Calu3 (cell line): ENCODE measurements around the gene TMEM158. TPM values are rescaled to one million over a fixed set of nuclear protein-coding genes. Genes with fewer than 3 reads are reported as not detected.

Experiments
- BruUV-seq: library from RNA; stranded (reverse); fragments of 400-500 nt; replicated peaks from 2 replicates; lab custom pipeline; 2021; lab: Mats Ljungman, UMichigan
- CTCF ChIA-PET: fragments of 300-600 bp; sonication (Branson Sonifier 250); formaldehyde crosslinking; loops from one replicate; lab custom pipeline; 2022; ENCODE audit warnings: antibody characterized with exemption; lab: Charles Lee
- DNase-seq: peaks from one replicate; pipeline ENCODE4 v3.0.0; 2022
- H3K27ac Mint-ChIP-seq: one replicate; pipeline ENCODE4 v1.8.0; 2022; ENCODE audit warnings: mixed read lengths; ENCODE audit not compliant: unreplicated experiment
- H3K27me3 Mint-ChIP-seq: one replicate; pipeline ENCODE4 v1.8.0; 2022; ENCODE audit warnings: mixed read lengths; ENCODE audit not compliant: unreplicated experiment
- H3K36me3 Mint-ChIP-seq: one replicate; pipeline ENCODE4 v1.8.0; 2022; ENCODE audit warnings: mild to moderate bottlenecking, moderate library complexity, mixed read lengths; ENCODE audit not compliant: insufficient read depth, unreplicated experiment
- H3K4me1 Mint-ChIP-seq: one replicate; pipeline ENCODE4 v1.8.0; 2022; ENCODE audit warnings: mild to moderate bottlenecking, low read depth, mixed read lengths; ENCODE audit not compliant: unreplicated experiment
- H3K4me3 Mint-ChIP-seq: one replicate; pipeline ENCODE4 v1.8.0; 2022; ENCODE audit warnings: mild to moderate bottlenecking, low read depth, moderate library complexity, mixed read lengths; ENCODE audit not compliant: unreplicated experiment
- H3K9me3 Mint-ChIP-seq: one replicate; pipeline ENCODE4 v1.8.0; 2022; ENCODE audit warnings: low read depth, mixed read lengths; ENCODE audit not compliant: unreplicated experiment
- intact Hi-C: fragments of 100-400 bp; cut with micrococcal nuclease; formaldehyde crosslinking; loops from one replicate; pipeline ENCODE4 v1.10.0; 2022; ENCODE audit not compliant: unreplicated experiment
- total RNA-seq: library from RNA; stranded (reverse); gene quantifications from 2 replicates; pipeline ENCODE4 v1.2.3, GENCODE V29; 2022
- TF ChIP-seq, protein P1 (sequence below): fragments of 200-600 bp; IDR thresholded peaks from one replicate; pipeline ENCODE4 v1.8.0; 2022; ENCODE audit warnings: antibody characterized with exemption; ENCODE audit not compliant: unreplicated experiment

Gene TMEM158
- total RNA-seq, 1 experiment from 2014 or later, result 2.5 TPM

DNA sequence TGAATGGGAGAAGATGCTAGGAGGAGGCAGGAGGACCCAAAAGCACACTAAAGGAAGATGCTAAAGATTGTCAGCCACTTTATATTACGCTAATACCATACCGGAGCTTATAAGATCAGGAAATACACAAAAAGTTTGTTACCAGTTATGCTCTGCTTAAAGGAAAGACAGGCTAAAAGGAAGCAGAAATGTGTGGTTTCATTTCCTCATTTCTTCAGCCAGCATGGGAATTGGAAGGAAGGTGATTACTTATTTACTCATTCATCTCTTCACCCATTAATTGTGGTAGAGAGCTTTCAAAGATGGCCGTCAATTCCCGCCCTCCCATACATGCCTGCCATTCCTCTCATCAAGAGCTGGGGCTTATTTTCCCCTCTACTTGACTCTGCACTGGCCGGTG lies 26.7 kb upstream of the TMEM158 start:
- DNase-seq, result no peak
- Mint-ChIP-seq H3K27me3 (peaks cover 43% of the 10 kb centered on the region), H3K36me3 (no peaks in the 10 kb centered on the region), H3K9me3 (no peaks in the 10 kb centered on the region), H3K4me3 (no peak overlapping the region), H3K27ac (no peak overlapping the region), H3K4me1 (no peaks in the 10 kb centered on the region)
- TF ChIP-seq, protein P1, sequence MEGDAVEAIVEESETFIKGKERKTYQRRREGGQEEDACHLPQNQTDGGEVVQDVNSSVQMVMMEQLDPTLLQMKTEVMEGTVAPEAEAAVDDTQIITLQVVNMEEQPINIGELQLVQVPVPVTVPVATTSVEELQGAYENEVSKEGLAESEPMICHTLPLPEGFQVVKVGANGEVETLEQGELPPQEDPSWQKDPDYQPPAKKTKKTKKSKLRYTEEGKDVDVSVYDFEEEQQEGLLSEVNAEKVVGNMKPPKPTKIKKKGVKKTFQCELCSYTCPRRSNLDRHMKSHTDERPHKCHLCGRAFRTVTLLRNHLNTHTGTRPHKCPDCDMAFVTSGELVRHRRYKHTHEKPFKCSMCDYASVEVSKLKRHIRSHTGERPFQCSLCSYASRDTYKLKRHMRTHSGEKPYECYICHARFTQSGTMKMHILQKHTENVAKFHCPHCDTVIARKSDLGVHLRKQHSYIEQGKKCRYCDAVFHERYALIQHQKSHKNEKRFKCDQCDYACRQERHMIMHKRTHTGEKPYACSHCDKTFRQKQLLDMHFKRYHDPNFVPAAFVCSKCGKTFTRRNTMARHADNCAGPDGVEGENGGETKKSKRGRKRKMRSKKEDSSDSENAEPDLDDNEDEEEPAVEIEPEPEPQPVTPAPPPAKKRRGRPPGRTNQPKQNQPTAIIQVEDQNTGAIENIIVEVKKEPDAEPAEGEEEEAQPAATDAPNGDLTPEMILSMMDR, result no peak
- intact Hi-C loops, result no loop called here
- BruUV-seq, result no TSS peak
- CTCF ChIA-PET, result interaction anchor here (1.8 kb wide), 1 partner anchor 11 kb away, joined by 3 read pairs; no protein-coding TSS in a partner anchor

DNA sequence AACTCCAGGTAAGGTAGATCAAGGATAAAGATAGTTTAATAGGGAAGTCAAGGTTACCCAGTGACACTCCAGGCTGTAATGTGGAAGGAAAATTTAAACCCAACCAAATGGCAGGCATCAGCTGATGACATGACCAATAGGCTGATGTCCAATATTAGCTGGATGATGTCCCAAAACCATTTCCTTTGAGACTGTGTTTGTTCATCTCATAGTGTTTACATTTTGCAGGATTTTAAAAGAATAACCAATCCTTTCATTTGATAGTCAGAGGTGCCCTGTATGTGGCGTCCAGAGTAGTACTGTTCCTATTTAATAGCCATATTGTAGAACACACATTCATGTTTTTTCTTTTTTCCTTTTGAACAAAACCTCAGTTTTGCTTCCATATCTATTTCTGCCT lies 23.3 kb upstream of the TMEM158 start:
- no peaks in the 10 kb centered on the region for H3K4me1 Mint-ChIP-seq
- CTCF ChIA-PET, result no interaction called here

DNA sequence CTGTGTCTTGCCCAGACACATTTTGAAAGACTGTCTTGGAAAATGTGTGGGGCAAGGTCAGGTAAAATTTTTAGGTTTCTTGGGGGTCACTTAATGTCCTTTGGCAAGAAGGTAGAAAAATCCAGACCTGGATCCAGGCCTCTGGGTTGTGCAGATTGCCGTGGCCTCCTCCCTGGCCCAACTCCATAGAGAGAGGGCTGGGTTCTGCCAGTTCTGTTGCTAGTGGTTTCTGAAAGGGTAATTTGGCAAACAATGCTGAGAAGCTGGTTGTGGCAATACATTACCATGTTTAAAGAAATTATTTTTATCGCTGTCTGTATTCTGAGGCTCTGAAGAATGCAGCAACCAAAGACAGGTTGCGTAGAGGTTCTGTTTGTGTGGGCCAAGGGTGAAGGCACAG lies 20.2 kb upstream of the TMEM158 start:
- intact Hi-C loops, result no loop called here
- Mint-ChIP-seq H3K4me1 (no peaks in the 10 kb centered on the region), H3K4me3 (no peak overlapping the region), H3K36me3 (no peaks in the 10 kb centered on the region), H3K9me3 (no peaks in the 10 kb centered on the region), H3K27me3 (peaks cover 50% of the 10 kb centered on the region), H3K27ac (no peak overlapping the region)
- no peak for DNase-seq
- CTCF ChIA-PET, result no interaction called here
- TF ChIP-seq, protein P1, result no peak
- no TSS peak for BruUV-seq

More for the DNA sequence above, 23.3 kb upstream of the TMEM158 start:
- no peak for DNase-seq
- Mint-ChIP-seq H3K9me3 (no peaks in the 10 kb centered on the region), H3K36me3 (no peaks in the 10 kb centered on the region), H3K27me3 (peaks cover 37% of the 10 kb centered on the region), H3K27ac (no peak overlapping the region), H3K4me3 (no peak overlapping the region)
- TF ChIP-seq, protein P1, result no peak
- intact Hi-C loops, result no loop called here
- BruUV-seq, result no TSS peak

DNA sequence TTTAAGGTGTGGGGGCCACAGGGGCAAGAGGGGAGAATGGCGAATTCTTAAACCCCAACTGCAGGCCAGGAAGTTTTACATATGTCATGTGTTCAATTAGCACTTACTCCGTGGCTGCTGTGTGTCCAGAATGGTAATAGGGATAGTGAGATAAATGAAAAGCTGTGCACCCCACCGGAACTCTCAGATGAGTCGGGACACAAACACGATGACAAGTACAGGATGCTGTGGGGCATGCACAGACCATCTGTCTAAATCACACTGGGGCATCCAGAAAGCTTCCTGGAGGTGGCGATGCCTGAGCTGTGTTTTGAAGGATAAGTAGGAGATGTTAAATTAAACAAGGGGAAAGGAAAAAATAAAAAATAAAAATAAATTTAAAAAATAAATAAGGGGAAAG lies 18.3 kb upstream of the TMEM158 start:
- no peaks in the 10 kb centered on the region for H3K9me3 Mint-ChIP-seq
- H3K36me3 Mint-ChIP-seq, result no peaks in the 10 kb centered on the region
- no peak overlapping the region for H3K27ac Mint-ChIP-seq
- CTCF ChIA-PET, result no interaction called here
- intact Hi-C loops, result no loop called here
- TF ChIP-seq, protein P1, result no peak
- no peaks in the 10 kb centered on the region for H3K4me1 Mint-ChIP-seq
- H3K27me3 Mint-ChIP-seq, result peaks cover 54% of the 10 kb centered on the region
- H3K4me3 Mint-ChIP-seq, result no peak overlapping the region
- no TSS peak for BruUV-seq
- no peak for DNase-seq
